Activated naive CD8-positive, alpha-beta T cell treated with anti-CD3 and anti-CD28 coated beads, Interleukin-2, amount 50 U/mL, for 24 hours (primary cell): ENCODE data around the gene HAUS8.

Source experiments
- ATAC-seq: fragments of 150-1000 bp; cut with Tn5 transposase; one replicate; pipeline ENCODE4 v1.10.0; 2021
- DNase-seq: peaks from one replicate; pipeline ENCODE4 v3.0.0; 2021
- H3K27ac Mint-ChIP-seq: one replicate; pipeline ENCODE4 v1.8.0; 2021; ENCODE audit warnings: mild to moderate bottlenecking, mixed read lengths
- H3K27me3 Mint-ChIP-seq: one replicate; pipeline ENCODE4 v1.8.0; 2021; ENCODE audit warnings: mixed read lengths
- H3K36me3 Mint-ChIP-seq: one replicate; pipeline ENCODE4 v1.8.0; 2021; ENCODE audit warnings: low read depth, mixed read lengths
- H3K4me1 Mint-ChIP-seq: one replicate; pipeline ENCODE4 v1.8.0; 2021; ENCODE audit warnings: mixed read lengths
- H3K4me3 Mint-ChIP-seq: one replicate; pipeline ENCODE4 v1.8.0; 2021; ENCODE audit warnings: mild to moderate bottlenecking, moderate library complexity, mixed read lengths
- H3K9me3 Mint-ChIP-seq: one replicate; pipeline ENCODE4 v1.8.0; 2021; ENCODE audit warnings: mixed read lengths

The HAUS8 gene

DNA sequence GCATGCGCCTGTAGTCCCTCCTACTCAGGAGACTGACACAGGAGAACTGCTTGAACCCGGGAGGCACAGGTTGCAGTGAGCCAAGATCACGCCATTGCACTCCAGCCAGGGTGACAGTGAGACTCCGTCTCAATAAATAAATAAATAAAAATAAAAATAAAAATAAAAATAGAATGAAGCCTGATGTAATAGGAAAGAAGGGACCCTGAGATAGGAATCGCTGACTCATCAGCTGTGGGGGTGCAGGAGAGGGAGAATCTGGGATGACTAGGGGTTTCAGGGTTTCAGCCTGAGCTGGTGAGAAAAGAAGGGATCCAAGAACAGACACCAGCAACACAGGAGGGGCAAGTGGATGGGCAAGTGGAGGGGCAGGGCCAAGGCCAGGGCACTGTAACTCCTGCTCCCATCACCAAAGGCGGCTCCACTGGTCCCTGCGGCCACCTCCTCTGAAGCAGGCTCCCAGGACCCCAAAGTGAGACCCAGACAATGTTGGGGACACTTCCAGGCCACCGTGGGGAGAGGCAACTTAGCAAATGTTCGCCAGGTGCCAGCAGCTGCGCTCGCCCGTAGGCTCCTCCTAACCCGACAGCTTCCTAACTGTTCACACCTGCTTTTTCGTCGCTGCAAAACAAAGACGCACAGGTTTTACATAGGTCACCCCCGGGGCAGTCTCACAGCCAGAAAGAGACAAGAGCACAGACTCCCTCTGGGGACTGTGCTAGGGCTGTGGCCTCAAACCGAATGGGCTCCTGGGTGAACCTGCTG, 1.2 kb downstream of the HAUS8 start:
- Mint-ChIP-seq H3K4me3 (peak overlapping the region; percentile 99), H3K36me3 (peaks cover 26% of the 10 kb centered on the region), H3K27ac (peak overlapping the region; percentile 97), H3K27me3 (no peaks in the 10 kb centered on the region), H3K4me1 (peaks cover 51% of the 10 kb centered on the region), H3K9me3 (no peaks in the 10 kb centered on the region)
- DNase-seq (no peak), ATAC-seq (no peak)

DNA sequence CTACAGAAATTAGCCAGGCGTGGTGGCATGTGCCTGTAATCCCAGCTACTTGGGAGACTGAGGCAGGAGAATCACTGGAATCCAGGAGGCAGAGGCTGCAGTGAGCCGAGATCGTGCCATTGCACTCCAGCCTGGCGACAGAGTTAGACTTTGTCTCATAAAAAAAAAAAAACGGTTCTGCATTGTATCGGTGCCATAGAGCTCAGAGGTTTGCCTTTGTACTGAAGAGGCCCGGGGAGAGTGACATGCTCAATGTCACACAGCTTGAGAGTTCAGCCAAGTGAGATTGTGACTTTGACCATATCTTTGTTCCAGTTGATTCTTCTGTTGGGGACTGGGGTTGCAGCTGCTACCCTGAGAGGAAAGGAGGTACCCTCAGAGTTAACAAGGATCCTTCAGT, 4.3 kb downstream of the HAUS8 start:
- Mint-ChIP-seq H3K4me3 (no peak overlapping the region), H3K9me3 (no peaks in the 10 kb centered on the region), H3K36me3 (peaks cover 39% of the 10 kb centered on the region), H3K27ac (no peak overlapping the region), H3K4me1 (peaks cover 44% of the 10 kb centered on the region), H3K27me3 (no peaks in the 10 kb centered on the region)
- ATAC-seq (no peak), DNase-seq (no peak)

DNA sequence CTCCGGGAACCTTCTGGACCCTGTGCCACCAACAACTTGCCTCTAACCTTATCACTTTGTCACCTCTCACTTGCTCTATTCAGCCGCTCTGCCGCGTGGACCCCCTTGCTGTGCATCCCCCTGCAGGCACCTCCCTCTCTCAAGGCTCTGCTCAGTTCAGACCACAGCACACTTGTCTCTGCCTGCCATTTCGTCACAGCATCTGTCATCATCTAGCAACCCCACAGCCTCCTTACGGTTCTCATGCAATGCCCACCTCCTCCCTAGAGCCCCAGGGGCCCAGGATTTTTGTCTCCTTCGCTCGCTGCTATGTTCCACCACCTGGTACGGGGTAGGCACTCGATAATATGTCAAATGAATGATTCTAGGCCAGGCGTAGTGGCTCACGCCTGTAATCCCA, 4.8 kb downstream of the HAUS8 start:
- DNase-seq = no peak
- Mint-ChIP-seq H3K36me3 (peaks cover 39% of the 10 kb centered on the region), H3K4me3 (no peak overlapping the region), H3K27ac (no peak overlapping the region), H3K9me3 (no peaks in the 10 kb centered on the region), H3K4me1 (peaks cover 49% of the 10 kb centered on the region), H3K27me3 (no peaks in the 10 kb centered on the region)
- ATAC-seq = no peak

DNA sequence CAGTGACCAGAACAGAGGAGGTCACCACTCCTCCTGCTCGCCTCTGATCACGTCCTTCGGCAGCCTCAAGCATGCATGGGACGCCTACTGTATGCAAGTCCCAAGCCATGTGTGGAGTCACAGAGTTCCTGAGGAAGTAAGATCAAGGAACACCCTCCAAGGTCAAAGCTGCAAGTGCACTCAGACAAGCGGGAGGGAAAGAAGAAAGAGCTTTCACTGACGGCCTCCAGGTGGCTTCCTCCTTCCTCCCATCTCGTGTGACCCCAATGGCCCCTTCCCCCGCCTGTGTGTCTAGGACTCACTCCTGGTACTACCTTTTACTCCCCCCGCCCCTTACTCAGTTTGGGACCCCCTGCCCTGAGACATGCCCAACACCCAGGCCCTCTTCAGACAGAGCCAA, 6.1 kb downstream of the HAUS8 start:
- Mint-ChIP-seq H3K4me3 (no peak overlapping the region), H3K27ac (no peak overlapping the region), H3K4me1 (peaks cover 55% of the 10 kb centered on the region), H3K9me3 (no peaks in the 10 kb centered on the region), H3K36me3 (peaks cover 49% of the 10 kb centered on the region), H3K27me3 (no peaks in the 10 kb centered on the region)
- ATAC-seq (no peak), DNase-seq (no peak)

DNA sequence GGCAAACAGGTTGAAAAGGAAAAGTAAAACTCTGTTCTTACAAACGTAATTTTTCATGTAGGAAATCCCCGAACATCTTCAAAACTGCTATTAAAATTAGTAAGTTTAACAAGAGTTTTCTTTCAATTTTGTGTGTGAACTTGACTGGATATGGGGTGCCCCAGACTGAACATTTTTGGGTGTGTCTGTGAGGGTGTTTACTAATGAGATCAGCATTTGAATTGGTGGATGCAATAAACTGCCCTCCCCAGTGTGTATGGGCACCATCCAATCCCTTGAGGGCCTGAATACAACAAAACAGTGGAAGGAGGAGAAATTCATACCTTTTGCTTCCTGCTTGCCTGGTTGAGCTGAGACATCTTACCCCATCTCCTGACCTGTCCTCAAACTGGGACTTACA, 11.8 kb downstream of the HAUS8 start:
- H3K27me3 Mint-ChIP-seq = no peaks in the 10 kb centered on the region
- no peak for ATAC-seq
- H3K4me3 Mint-ChIP-seq = no peak overlapping the region
- no peak overlapping the region for H3K27ac Mint-ChIP-seq
- H3K36me3 Mint-ChIP-seq = peaks cover 56% of the 10 kb centered on the region
- peaks cover 45% of the 10 kb centered on the region for H3K4me1 Mint-ChIP-seq
- no peaks in the 10 kb centered on the region for H3K9me3 Mint-ChIP-seq
- DNase-seq = no peak

DNA sequence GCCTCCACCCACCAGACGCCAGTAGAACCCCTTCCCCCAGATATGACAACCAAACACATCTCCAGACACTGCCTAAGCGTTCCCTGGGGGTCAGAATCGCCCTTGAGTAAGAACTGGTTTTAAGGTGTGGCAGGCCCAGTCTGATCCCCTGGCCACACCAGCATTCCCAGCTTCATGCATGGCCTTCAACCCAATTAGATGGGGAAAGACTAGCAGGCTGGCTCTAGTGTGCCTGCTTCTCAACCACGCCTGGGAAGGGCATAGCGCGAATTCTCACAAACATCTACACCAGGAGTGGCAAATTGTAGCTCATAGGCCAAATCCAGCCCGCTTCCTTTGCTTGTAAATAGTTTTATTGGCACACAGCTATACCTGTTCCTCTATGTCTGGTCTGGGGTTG, 13.6 kb downstream of the HAUS8 start:
- no peaks in the 10 kb centered on the region for H3K9me3 Mint-ChIP-seq
- H3K4me1 Mint-ChIP-seq = peaks cover 35% of the 10 kb centered on the region
- no peak for ATAC-seq
- H3K36me3 Mint-ChIP-seq = peaks cover 59% of the 10 kb centered on the region
- no peak overlapping the region for H3K27ac Mint-ChIP-seq
- no peaks in the 10 kb centered on the region for H3K27me3 Mint-ChIP-seq
- H3K4me3 Mint-ChIP-seq = no peak overlapping the region
- DNase-seq = no peak

DNA sequence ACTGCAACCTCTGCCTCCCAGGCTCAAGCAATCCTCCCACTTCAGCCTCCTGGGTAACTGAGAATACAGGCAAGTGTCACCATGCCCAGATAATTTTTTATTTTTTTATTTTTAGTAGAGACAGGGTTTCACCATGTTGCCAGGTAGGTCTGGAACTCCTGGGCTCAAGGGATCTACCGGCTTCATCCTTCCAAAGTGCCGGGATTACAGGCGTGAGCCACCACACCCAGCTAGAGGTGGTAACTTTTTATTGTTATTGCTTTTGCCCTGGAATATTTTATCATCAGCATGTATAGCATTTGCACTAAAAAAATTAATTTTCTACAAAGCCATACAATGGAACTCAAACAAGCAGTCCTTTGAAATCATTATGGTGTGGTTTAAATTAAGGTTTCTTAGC, 14.0 kb downstream of the HAUS8 start:
- no peaks in the 10 kb centered on the region for H3K27me3 Mint-ChIP-seq

DNA sequence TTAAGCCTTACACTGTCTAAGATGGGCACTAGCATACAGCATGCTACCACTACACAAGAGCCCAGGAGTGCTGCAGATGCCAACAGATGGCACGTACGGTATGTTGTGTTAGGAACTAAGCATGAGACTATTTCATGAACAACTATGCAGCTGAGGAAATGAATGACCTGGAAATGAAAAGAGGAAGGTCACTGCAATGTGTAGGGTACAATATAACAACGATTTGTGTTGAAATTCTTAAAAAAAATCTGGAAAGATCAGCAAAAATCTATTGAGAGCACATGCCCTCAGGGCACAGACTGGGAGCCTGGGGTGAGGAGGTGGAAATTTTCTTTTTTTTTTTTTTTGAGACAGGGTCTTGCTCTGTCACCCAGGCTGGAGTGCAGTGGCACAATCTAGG, 14.4 kb downstream of the HAUS8 start:
- H3K9me3 Mint-ChIP-seq = no peaks in the 10 kb centered on the region
- H3K27ac Mint-ChIP-seq = no peak overlapping the region
- no peaks in the 10 kb centered on the region for H3K27me3 Mint-ChIP-seq
- DNase-seq (no peak), ATAC-seq (no peak)
- H3K4me1 Mint-ChIP-seq = peaks cover 27% of the 10 kb centered on the region
- peaks cover 57% of the 10 kb centered on the region for H3K36me3 Mint-ChIP-seq
- H3K4me3 Mint-ChIP-seq = no peak overlapping the region

More for the DNA sequence above, 14.0 kb downstream of the HAUS8 start:
- H3K4me1 Mint-ChIP-seq = peaks cover 30% of the 10 kb centered on the region
- no peak overlapping the region for H3K27ac Mint-ChIP-seq
- H3K4me3 Mint-ChIP-seq = no peak overlapping the region
- no peaks in the 10 kb centered on the region for H3K9me3 Mint-ChIP-seq
- DNase-seq (no peak), ATAC-seq (no peak)
- H3K36me3 Mint-ChIP-seq = peaks cover 56% of the 10 kb centered on the region

DNA sequence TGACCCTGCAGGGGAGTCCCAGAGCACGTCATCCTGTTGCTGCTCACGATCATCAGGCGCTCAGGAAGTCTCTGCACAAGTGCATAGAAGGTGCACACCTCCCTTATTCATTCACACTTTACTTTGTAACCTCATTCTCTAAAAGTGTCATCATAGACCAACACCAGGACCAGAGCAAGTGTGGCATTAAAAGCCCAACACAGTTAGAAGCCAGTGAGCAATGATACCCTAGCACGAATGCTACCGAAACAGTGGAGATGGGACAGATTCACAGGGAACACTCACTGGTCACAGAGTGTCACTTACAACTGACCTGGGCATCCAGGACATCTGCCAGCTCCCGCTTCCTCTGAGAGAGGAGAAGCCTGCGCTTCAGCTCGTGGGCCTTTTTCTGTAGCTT, 17.0 kb downstream of the HAUS8 start:
- Mint-ChIP-seq H3K4me3 (no peak overlapping the region), H3K36me3 (peaks cover 43% of the 10 kb centered on the region), H3K9me3 (no peaks in the 10 kb centered on the region), H3K27ac (no peak overlapping the region), H3K27me3 (no peaks in the 10 kb centered on the region), H3K4me1 (peaks cover 3% of the 10 kb centered on the region)
- DNase-seq (no peak), ATAC-seq (no peak)

DNA sequence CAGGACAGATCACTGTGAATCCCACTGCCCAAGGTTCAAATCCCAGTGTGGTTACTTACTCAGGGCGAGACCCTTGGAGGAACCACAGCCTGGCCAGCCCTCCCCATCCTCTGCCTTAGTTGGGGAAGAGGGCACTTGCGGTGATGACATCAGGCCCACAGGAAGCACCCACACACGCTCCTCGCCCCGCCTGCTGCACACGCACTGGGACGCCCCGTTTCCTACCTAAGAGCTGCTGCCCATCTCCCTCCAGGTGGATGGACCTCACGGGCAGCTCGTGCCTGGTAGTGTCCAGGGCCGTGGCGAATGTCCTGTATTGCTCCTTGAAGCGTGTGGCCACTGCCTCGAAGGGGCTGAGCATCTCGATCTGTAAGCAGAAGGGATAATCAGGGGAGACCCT, 19.6 kb downstream of the HAUS8 start:
- Mint-ChIP-seq H3K9me3 (no peaks in the 10 kb centered on the region), H3K4me3 (no peak overlapping the region), H3K27me3 (no peaks in the 10 kb centered on the region), H3K27ac (no peak overlapping the region), H3K36me3 (peaks cover 51% of the 10 kb centered on the region), H3K4me1 (no peaks in the 10 kb centered on the region)
- ATAC-seq (no peak), DNase-seq (no peak)

DNA sequence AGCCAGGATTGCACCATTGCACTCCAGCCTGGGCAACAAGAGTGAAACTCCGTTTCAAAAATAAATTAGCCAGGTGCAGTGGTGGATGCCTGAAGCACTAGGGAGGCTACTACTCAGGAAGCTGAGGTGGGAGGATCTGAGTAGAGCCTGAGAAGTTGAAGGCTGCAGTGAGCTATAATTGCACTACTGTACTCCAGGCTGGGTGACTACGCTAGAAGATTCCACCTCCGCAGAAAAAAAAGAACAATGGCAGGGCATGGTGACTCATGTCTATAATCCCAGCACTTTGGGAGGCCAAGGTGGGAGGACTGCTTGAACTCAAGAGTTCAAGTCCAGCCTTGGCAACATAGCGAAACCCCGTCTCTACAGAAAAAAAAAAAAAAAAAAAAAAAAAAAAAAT, 20.5 kb downstream of the HAUS8 start:
- no peak for DNase-seq
- H3K27ac Mint-ChIP-seq = no peak overlapping the region
- H3K9me3 Mint-ChIP-seq = no peaks in the 10 kb centered on the region
- peaks cover 43% of the 10 kb centered on the region for H3K36me3 Mint-ChIP-seq
- H3K4me3 Mint-ChIP-seq = no peak overlapping the region
- no peak for ATAC-seq
- H3K4me1 Mint-ChIP-seq = no peaks in the 10 kb centered on the region
- no peaks in the 10 kb centered on the region for H3K27me3 Mint-ChIP-seq

DNA sequence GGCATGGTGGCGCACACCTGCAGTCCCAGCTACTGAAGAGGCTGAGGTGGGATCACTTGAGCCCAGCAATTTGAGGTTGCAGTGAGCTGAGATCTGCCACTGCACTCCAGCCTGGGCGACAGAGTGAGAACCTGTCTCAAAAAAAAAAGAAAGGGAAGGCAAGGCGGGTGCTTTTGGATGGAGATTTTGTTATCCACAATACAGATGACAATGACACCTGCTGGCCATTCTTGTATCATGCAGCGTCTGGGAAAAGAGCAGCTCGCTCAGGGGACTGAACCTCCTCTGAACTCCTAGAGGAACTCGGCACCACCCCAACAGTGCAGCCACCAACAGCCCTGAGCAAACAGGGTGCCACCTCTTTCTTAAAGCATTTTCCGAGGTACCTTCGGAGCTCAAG, 22.8 kb downstream of the HAUS8 start:
- Mint-ChIP-seq H3K4me3 (no peak overlapping the region), H3K4me1 (no peaks in the 10 kb centered on the region), H3K27me3 (no peaks in the 10 kb centered on the region), H3K36me3 (peaks cover 22% of the 10 kb centered on the region), H3K9me3 (no peaks in the 10 kb centered on the region), H3K27ac (no peak overlapping the region)
- DNase-seq (no peak), ATAC-seq (no peak)

DNA sequence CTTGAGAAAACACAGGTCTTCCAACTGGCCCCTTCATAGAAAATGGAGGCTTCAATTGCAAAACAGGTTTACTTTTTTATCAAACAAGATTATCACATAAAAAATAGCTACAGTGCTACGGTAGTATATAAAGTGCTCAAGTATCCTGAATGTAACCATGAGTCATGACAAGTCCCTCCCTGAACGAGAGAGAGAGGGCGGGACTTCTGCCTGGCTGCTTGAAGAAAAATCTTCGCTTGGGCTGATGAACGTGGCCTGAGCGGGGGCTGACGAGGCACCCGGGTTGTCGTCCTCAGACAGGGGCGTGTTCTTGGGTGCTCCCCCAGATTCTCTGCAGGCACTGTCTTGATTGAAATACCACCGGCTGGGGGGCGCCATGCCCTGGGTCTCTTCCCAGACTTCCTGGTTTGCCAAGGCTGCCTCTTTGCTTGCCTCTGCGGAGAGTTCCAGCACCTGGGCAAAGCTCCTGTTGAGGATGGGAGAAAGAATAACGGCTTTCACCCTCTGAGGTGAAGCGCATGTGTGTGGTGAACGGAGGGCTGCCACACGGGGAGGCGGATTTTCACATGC, 25.5 kb downstream of the HAUS8 start:
- DNase-seq = no peak
- Mint-ChIP-seq H3K4me3 (no peak overlapping the region), H3K27me3 (no peaks in the 10 kb centered on the region)

DNA sequence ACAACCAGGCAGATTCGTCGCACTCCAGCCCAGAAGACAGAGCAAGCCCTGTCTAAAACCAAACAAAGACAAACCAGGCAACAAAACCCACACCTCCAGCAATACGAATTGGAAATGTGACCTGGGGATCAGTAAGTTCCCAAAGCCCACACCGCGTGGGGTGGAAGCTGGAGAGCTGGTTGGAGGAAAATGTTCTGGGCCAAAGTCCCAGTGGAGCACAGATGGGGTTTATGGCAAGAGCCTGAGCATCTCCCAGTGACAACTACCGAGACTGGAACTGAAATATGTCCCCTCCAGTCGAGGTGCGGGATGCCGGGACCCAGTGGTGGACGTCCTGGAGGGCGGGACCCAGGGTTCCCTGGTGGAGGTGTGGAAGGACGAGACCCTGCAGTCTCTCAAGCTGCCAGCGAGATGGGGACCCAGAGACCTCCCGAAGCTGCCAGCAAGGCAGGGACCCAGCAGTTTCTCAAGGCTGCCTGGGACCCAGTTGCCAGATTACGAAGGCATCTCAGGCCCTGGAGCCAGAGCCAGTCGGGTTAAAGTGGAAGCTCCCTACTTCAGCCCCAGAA, 26.3 kb downstream of the HAUS8 start:
- ATAC-seq = no peak
- Mint-ChIP-seq H3K9me3 (no peaks in the 10 kb centered on the region), H3K4me3 (no peak overlapping the region), H3K27ac (peak overlapping the region; percentile 22), H3K36me3 (peaks cover 18% of the 10 kb centered on the region), H3K4me1 (no peaks in the 10 kb centered on the region), H3K27me3 (no peaks in the 10 kb centered on the region)
- DNase-seq = no peak

More for the DNA sequence above, 25.5 kb downstream of the HAUS8 start:
- ATAC-seq = no peak
- Mint-ChIP-seq H3K9me3 (no peaks in the 10 kb centered on the region), H3K36me3 (peaks cover 18% of the 10 kb centered on the region), H3K4me1 (no peaks in the 10 kb centered on the region), H3K27ac (no peak overlapping the region)

DNA sequence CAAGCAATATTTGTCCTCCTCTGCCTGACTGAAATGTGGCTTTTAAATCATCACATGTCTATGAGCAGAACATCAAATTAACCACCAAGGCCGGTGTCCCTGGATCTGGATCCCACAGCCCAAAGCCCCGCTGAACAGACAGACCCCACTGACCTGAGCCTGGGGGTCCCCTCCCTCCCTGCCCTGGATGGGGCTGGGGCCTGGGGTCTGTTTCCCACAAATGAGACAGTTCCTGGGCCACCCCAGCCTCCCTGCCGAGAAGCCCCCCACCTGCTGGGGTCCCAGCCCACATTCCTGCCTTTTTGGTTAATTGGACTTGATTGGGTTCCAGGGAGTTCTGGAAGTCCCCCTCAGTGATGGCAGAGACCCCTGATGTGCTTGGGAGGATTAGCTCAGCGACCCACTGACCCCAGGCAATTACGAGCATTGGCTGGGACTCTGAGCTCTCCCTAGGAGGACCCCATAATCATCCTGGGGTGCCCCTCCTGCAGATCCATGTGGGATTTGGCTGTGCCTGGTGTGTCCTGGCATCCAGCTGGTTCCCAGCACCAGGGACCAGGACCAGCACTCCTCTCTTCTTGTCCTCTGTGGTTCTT, 29.2 kb downstream of the HAUS8 start:
- no peak for DNase-seq
- Mint-ChIP-seq H3K4me3 (no peak overlapping the region), H3K9me3 (no peaks in the 10 kb centered on the region), H3K27me3 (peaks cover 4% of the 10 kb centered on the region), H3K36me3 (peaks cover 4% of the 10 kb centered on the region), H3K4me1 (no peaks in the 10 kb centered on the region), H3K27ac (no peak overlapping the region)
- no peak for ATAC-seq
